Islet of Langerhans (tissue), 1 donor: Measurements from ENCODE around the gene UNC45B.
"Not testable (repeated sequence)": the region's sequence is repeated elsewhere in the genome, so short reads cannot be mapped to it uniquely, and the experiment has no call there.

Source experiments
- FAIRE-seq: peaks from one replicate; lab custom pipeline; 2011; peaks lifted over from hg19 to GRCh38; lab: Jason Lieb, UNC

Gene UNC45B

GRCh38 chr17:35147375-35147905, at the start of gene UNC45B:
UNC45B (plus strand) TSS chr17:35147817; CDS start chr17:35148264, 447 bp downstream.
- FAIRE-seq: no peak

GRCh38 chr17:35099908-35100307, 47.7 kb upstream of the UNC45B start:
- FAIRE-seq: peak; percentile 79

- FAIRE-seq: no peak
Observed at GRCh38 chr17:35101036-35101435, 46.6 kb upstream of the UNC45B start.

GRCh38 chr17:35101725-35102124, 45.9 kb upstream of the UNC45B start:
- no peak for FAIRE-seq

- no peak for FAIRE-seq
Observed at GRCh38 chr17:35103271-35103670, 44.3 kb upstream of the UNC45B start.

GRCh38 chr17:35104844-35105450, 42.7 kb upstream of the UNC45B start:
- no peak for FAIRE-seq

GRCh38 chr17:35110791-35111190, 36.8 kb upstream of the UNC45B start:
- not testable (repeated sequence) for FAIRE-seq

GRCh38 chr17:35116845-35117244, 30.8 kb upstream of the UNC45B start:
- FAIRE-seq: no peak

- FAIRE-seq: no peak
Observed at GRCh38 chr17:35117984-35118383, 29.6 kb upstream of the UNC45B start.

- FAIRE-seq: no peak
Observed at GRCh38 chr17:35119370-35120165, 28.0 kb upstream of the UNC45B start, which contains the start of gene RAD51D. RAD51D (minus strand) TSS chr17:35119860; CDS start chr17:35119613, 247 bp downstream.

- FAIRE-seq: no peak
Observed at GRCh38 chr17:35121315-35121714, 26.3 kb upstream of the UNC45B start, which contains the start of gene FNDC8. FNDC8 (plus strand) TSS chr17:35121615; CDS start chr17:35121694, 79 bp downstream.

- no peak for FAIRE-seq
Observed at GRCh38 chr17:35127751-35128514, 19.7 kb upstream of the UNC45B start.

- no peak for FAIRE-seq
Observed at GRCh38 chr17:35129154-35129972, 18.3 kb upstream of the UNC45B start.

- no peak for FAIRE-seq
Observed at GRCh38 chr17:35129973-35130351, 17.7 kb upstream of the UNC45B start.

- FAIRE-seq: no peak
Observed at GRCh38 chr17:35130392-35130791, 17.2 kb upstream of the UNC45B start.

- FAIRE-seq: no peak
Observed at GRCh38 chr17:35132099-35132498, 15.5 kb upstream of the UNC45B start.

- no peak for FAIRE-seq
Observed at GRCh38 chr17:35132816-35133550, 14.6 kb upstream of the UNC45B start.

GRCh38 chr17:35135322-35135721, 12.3 kb upstream of the UNC45B start:
- FAIRE-seq: no peak

GRCh38 chr17:35138218-35138617, 9.4 kb upstream of the UNC45B start:
- no peak for FAIRE-seq

- FAIRE-seq: no peak
Observed at GRCh38 chr17:35141681-35142466, 5.7 kb upstream of the UNC45B start, which contains the start of gene NLE1. NLE1 (minus strand) TSS chr17:35142303; CDS start chr17:35142275, 28 bp downstream.
